ENCODE data around the gene TMEM98. TPM values are rescaled to one million over a fixed set of nuclear protein-coding genes. Genes with fewer than 3 reads are reported as not detected.

Gene TMEM98, protein sequence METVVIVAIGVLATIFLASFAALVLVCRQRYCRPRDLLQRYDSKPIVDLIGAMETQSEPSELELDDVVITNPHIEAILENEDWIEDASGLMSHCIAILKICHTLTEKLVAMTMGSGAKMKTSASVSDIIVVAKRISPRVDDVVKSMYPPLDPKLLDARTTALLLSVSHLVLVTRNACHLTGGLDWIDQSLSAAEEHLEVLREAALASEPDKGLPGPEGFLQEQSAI
- 108 and 139 TPM in 2 replicates for total RNA-seq

DNA sequence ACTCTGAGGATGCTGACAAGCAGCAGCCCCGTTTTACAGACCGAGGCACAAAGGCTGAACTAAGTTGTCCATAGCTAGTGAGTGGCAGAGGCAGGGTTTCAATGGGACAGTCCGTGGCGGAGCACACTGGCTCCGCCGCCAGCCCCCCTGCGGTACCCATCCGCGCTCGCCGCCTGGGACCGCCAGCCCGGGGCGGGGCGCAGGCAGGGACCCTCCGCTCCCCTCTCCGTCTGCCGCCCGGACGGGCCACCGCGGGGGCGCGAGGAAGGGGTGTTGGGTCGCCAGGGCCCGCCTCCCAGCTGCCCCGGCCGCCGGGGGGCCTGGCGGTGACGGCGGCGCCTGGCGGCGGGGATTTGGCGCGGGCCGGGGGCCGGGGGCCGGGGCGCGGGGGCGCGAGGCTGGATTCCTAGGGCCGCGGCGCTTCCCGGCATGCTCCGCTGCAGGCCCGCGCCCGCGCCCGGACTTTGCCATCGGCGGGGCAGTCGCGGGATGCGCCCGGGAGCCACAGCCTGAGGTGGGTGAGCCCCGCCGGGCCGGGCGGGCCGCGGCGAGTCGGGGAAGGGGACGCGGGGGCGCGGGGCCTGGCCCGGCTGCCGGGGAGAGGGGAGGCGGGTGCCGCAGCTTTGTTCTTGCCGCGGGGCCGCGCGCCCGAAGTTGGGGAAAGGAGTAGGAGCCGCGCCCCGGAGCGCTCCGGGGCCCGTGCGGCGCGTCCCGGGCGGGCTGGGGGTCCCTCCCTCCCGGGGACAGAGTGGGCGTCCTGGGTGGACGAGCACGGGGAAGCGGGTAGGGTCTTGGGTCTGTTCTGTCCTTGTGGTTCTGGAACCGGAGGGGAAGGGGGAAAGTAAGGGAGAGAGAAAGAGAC lies at the start of gene TMEM98:
TMEM98 (plus strand) TSS at position 430 of the 862 bp plus-strand sequence. CDS start 3,376 bp downstream, outside the sequence.

Other genes starting within 250 kb of the TMEM98 start
- gene MYO1D, start 51.0 kb upstream of the TMEM98 start, total RNA-seq, result 267 and 323 TPM in 2 replicates
- gene SPACA3, start 63.7 kb downstream of the TMEM98 start, total RNA-seq, result 0.24 TPM in 1 of 2 replicates, not detected in the other

Data from hair follicle dermal papilla cell (primary cell).